ENCODE data around the gene PARP2. TPM values are rescaled to one million over a fixed set of nuclear protein-coding genes. Genes with fewer than 3 reads are reported as not detected.

PARP2 gene
- total RNA-seq = 11.5 and 22.1 TPM in 2 replicates

GRCh38 chr14:20343092-20343861 lies at the start of gene PARP2:
Gene PARP2, plus strand, starts transcription at chr14:20343635. Its CDS starts 7 bp downstream, at chr14:20343642.

GRCh38 chr14:20305265-20306078 lies 38.0 kb upstream of the PARP2 start, which contains the start of gene TTC5:
Gene TTC5, minus strand, starts transcription at chr14:20305951. Its CDS starts 14 bp downstream, at chr14:20305937.

GRCh38 chr14:20332788-20333493 lies 10.5 kb upstream of the PARP2 start, which contains the start of gene CCNB1IP1:
Gene CCNB1IP1, minus strand, starts transcription at chr14:20333279. Its CDS starts 16,756 bp downstream, at chr14:20316523.

Other genes with a start within 250 kb of the PARP2 start
- not detected in 2 replicates for gene OR4K17, start 232.9 kb upstream of the PARP2 start, total RNA-seq
- not detected in 2 replicates for gene OR4N5, start 204.8 kb upstream of the PARP2 start, total RNA-seq
- not detected in 2 replicates for gene OR11G2, start 152.7 kb upstream of the PARP2 start, total RNA-seq
- not detected in 2 replicates for gene OR11H6, start 119.9 kb upstream of the PARP2 start, total RNA-seq
- gene OR11H7, start 114.7 kb upstream of the PARP2 start, total RNA-seq = not detected in 2 replicates
- not detected in 2 replicates for gene OR11H4, start 104.3 kb upstream of the PARP2 start, total RNA-seq
- gene TTC5, start 37.7 kb upstream of the PARP2 start, total RNA-seq = 25.2 and 26.2 TPM in 2 replicates
- 51.2 and 60.2 TPM in 2 replicates for gene CCNB1IP1, start 10.4 kb upstream of the PARP2 start, total RNA-seq
- gene TEP1, start 69.9 kb downstream of the PARP2 start, total RNA-seq = 15.1 and 27.4 TPM in 2 replicates
- 0.11 and 0.12 TPM in 2 replicates for gene KLHL33, start 92.5 kb downstream of the PARP2 start, total RNA-seq
- gene OSGEP, start 111.2 kb downstream of the PARP2 start, total RNA-seq = 46.5 and 51.5 TPM in 2 replicates
- gene APEX1, start 111.6 kb downstream of the PARP2 start, total RNA-seq = 79.0 and 82.6 TPM in 2 replicates
- 28.1 and 39.4 TPM in 2 replicates for gene PIP4P1, start 117.8 kb downstream of the PARP2 start, total RNA-seq
- 39.4 and 48.6 TPM in 2 replicates for gene PNP, start 125.8 kb downstream of the PARP2 start, total RNA-seq
- not detected in 2 replicates for gene RNASE10, start 161.9 kb downstream of the PARP2 start, total RNA-seq
- gene RNASE9, start 217.4 kb downstream of the PARP2 start, total RNA-seq = not detected in 2 replicates
- not detected in 2 replicates for gene RNASE11, start 244.4 kb downstream of the PARP2 start, total RNA-seq
- gene RNASE12, start 247.7 kb downstream of the PARP2 start, total RNA-seq = not detected in 2 replicates

Data from uterine smooth muscle cell (primary cell).